ENCODE results near the gene CFAP119. TPM values are rescaled to one million over a fixed set of nuclear protein-coding genes. Genes with fewer than 3 reads are reported as not detected.

Gene CFAP119
- total and polyA plus RNA-seq, 2 of the 8 experiments (the other 6 are each of a cell fraction or from before 2014, with no cell fraction given): 5.6 to 6.0 TPM

DNA sequence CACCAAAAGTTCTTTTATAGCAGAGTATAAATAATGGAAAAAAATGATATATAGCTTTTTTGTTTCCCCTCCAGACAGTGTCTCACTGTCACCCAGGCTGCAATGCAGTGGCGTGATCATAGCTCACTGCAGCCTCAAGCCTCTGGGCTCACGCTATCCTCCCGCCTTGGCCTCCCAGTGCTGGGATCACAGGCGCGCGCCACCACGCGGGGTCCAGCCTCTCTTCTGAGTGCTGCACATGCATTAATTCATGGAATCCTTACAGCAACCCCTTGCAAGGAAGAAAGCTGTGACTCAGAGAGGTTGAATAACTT lies 43.2 kb upstream of the CFAP119 start:
- ChIA-PET POLR2A (ENCODE audit: partially characterized antibody) (interaction anchor here (0.6 to 4.0 kb wide), 17 partner anchors 8 to 278 kb away, joined by 3 to 40 read pairs (median 6); partner anchors contain the start of genes FBXL19, PHKG2 and ZNF629), CTCF (ENCODE audit: partially characterized antibody) (interaction anchor here (0.8 to 4.5 kb wide), 11 partner anchors 8 to 375 kb away, joined by 3 to 21 read pairs (median 6); partner anchors contain the start of genes DCTPP1 and ZNF629)
- no peak overlapping the region for H3K23ac ChIP-seq (ENCODE audit: insufficient read length)
- no peaks in the 10 kb centered on the region for H4K20me1 ChIP-seq (replicated peaks in 1 of 2; ENCODE audit: control insufficient read depth in 1 of 2, insufficient read depth in 2 of 2, low read length in 2 of 2)
- H2BK20ac ChIP-seq (ENCODE audit: low read length): no peak overlapping the region
- peak overlapping the region; percentile 12 for H4K91ac ChIP-seq (replicated peaks; ENCODE audit: insufficient read length, low read length)
- no peak overlapping the region for H3K14ac ChIP-seq (ENCODE audit: insufficient read length)
- H3K4me2 ChIP-seq (ENCODE audit: insufficient read depth in 1 of 2, low read depth in 2 of 2, low read length in 2 of 2): peak overlapping the region; percentile 88 to 93
- no peak overlapping the region for H3K56ac ChIP-seq (replicated peaks; ENCODE audit: insufficient read length, low read depth, low read length)
- peak overlapping the region; percentile 47 for H4K5ac ChIP-seq (ENCODE audit: insufficient read length, low read depth, low read length)
- peaks cover 0 to 18% (median 11%) of the 10 kb centered on the region in 4 experiments; a peak in 6 of 7 replicates for H3K27me3 ChIP-seq (replicated peaks in 1 of 4; ENCODE audit: control insufficient read depth in 3 of 4, extremely low read depth in 1 of 4, insufficient read depth in 3 of 4, low read length in 3 of 4)
- no peak for FAIRE-seq
- H2BK12ac ChIP-seq (ENCODE audit: low read depth, low read length): 0 out of 2 replicates have a peak overlapping the region, but pooled peaks have one; percentile 2
- peaks cover 0 to 6% (median 4%) of the 10 kb centered on the region in 4 experiments; a peak in 4 of 7 replicates for H3K4me1 ChIP-seq (replicated peaks in 1 of 4; ENCODE audit: control insufficient read depth in 3 of 4, insufficient read depth in 4 of 4, low read length in 3 of 4)
- H3K9ac ChIP-seq (replicated peaks in 1 of 4; ENCODE audit: extremely low read depth in 1 of 4, low read depth in 3 of 4, low read length in 3 of 4): peak overlapping the region in 3 of 4 experiments; percentile 45 to 52 (median 51); a peak in 4 of 7 replicates
- H3K23me2 ChIP-seq (ENCODE audit: low read depth, low read length): peaks cover 10% of the 10 kb centered on the region; the same call in 1 of the 2 replicates
- no peaks in the 10 kb centered on the region for H3K79me2 ChIP-seq (ENCODE audit: control insufficient read depth in 1 of 2, insufficient read depth in 2 of 2, low read length in 2 of 2)
- H4K8ac ChIP-seq (ENCODE audit: extremely low read depth, insufficient read depth, low read length): peak overlapping the region; percentile 63
- TF ChIP-seq TEAD4 (IDR thresholded peaks at IDR 0.05; ENCODE audit: low read depth, low read length) (no peak), KDM1A (IDR thresholded peaks at IDR 0.05; ENCODE audit: borderline replicate concordance, low read length) (peak; percentile 68; the same call in 1 of the 2 replicates)
- H3K36me3 ChIP-seq (ENCODE audit: control insufficient read depth in 2 of 4, insufficient read depth in 4 of 4, low read length in 3 of 4): no peaks in the 10 kb centered on the region
- H3K4me3 ChIP-seq (ENCODE audit: extremely low read depth in 1 of 4, insufficient read depth in 2 of 4, low read depth in 3 of 4, low read length in 4 of 4): peak overlapping the region; percentile 60 to 78 (median 68)
- H2BK15ac ChIP-seq (ENCODE audit: low read length): no peak overlapping the region; the same call in 1 of the 2 replicates
- no peak overlapping the region for H2AK5ac ChIP-seq (ENCODE audit: low read depth, low read length)
- DNase-seq (ENCODE audit: low read depth in 1 of 2, low spot score in 2 of 2): no peak
- no peaks in the 10 kb centered on the region for H3K79me1 ChIP-seq (ENCODE audit: low read depth, low read length)
- H3K18ac ChIP-seq (ENCODE audit: extremely low read depth, low read length): no peak overlapping the region; the same call in 1 of the 2 replicates
- peak overlapping the region; percentile 78 for H3K4ac ChIP-seq (replicated peaks; ENCODE audit: insufficient read length, low read depth, low read length)
- H2BK120ac ChIP-seq (replicated peaks; ENCODE audit: low read depth, low read length): no peak overlapping the region
- no peak overlapping the region for H3K27ac ChIP-seq (ENCODE audit: low read depth, low read length)
- no peak overlapping the region for H2BK5ac ChIP-seq (ENCODE audit: low read depth, low read length)
- 66% methylated on average over 8 of the region's 8 CpGs; no CpG with 5 or more reads in 1 of the 2 experiments for WGBS, 2 experiments (ENCODE audit: extremely low coverage in 1 of 2, insufficient coverage in 1 of 2, insufficient read length in 1 of 2, insufficient replicate concordance in 2 of 2, low coverage in 1 of 2, low lambda C conversion rate in 2 of 2, missing lambda C conversion rate in 1 of 2)
- peak overlapping the region; percentile 80 for H2AFZ ChIP-seq (ENCODE audit: low read length)
- H3K9me3 ChIP-seq (ENCODE audit: insufficient read depth in 2 of 2, low read depth in 1 of 2, low read length in 1 of 2): no peaks in the 10 kb centered on the region

Measured in H1 (cell line).